ENCODE data around the gene LDLRAD3.

Gene LDLRAD3

GRCh38 chr11:36222831-36223635, 279.2 kb downstream of the LDLRAD3 start:
- no peak for DNase-seq

- DNase-seq: no peak
Observed at GRCh38 chr11:36224209-36224882, 280.5 kb downstream of the LDLRAD3 start.

GRCh38 chr11:36227044-36227443, 283.2 kb downstream of the LDLRAD3 start:
- DNase-seq: no peak

GRCh38 chr11:36228689-36229088, 284.8 kb downstream of the LDLRAD3 start:
- no peak for DNase-seq

GRCh38 chr11:36229091-36229705, 285.3 kb downstream of the LDLRAD3 start:
- DNase-seq: no peak

- DNase-seq: no peak
Observed at GRCh38 chr11:36230779-36231699, 287.2 kb downstream of the LDLRAD3 start.

- no peak for DNase-seq
Observed at GRCh38 chr11:36233204-36233603, 289.3 kb downstream of the LDLRAD3 start.

GRCh38 chr11:36234825-36235224, 291.0 kb downstream of the LDLRAD3 start:
- no peak for DNase-seq

GRCh38 chr11:36235750-36236149, 291.9 kb downstream of the LDLRAD3 start:
- no peak for DNase-seq

- no peak for DNase-seq
Observed at GRCh38 chr11:36237391-36237790, 293.5 kb downstream of the LDLRAD3 start.

GRCh38 chr11:36238036-36238631, 294.3 kb downstream of the LDLRAD3 start:
- no peak for DNase-seq

- no peak for DNase-seq
Observed at GRCh38 chr11:36238881-36239280, 295.0 kb downstream of the LDLRAD3 start.

GRCh38 chr11:36239636-36240035, 295.8 kb downstream of the LDLRAD3 start:
- DNase-seq: no peak

GRCh38 chr11:36240173-36240572, 296.3 kb downstream of the LDLRAD3 start:
- no peak for DNase-seq

- DNase-seq: no peak
Observed at GRCh38 chr11:36240801-36241200, 296.9 kb downstream of the LDLRAD3 start.

GRCh38 chr11:36241497-36241896, 297.6 kb downstream of the LDLRAD3 start:
- no peak for DNase-seq

GRCh38 chr11:36243641-36244040, 299.8 kb downstream of the LDLRAD3 start:
- DNase-seq: no peak

- no peak for DNase-seq
Observed at GRCh38 chr11:36247493-36247892, 303.6 kb downstream of the LDLRAD3 start.

GRCh38 chr11:36248436-36248835, 304.6 kb downstream of the LDLRAD3 start:
- no peak for DNase-seq

GRCh38 chr11:36249246-36249645, 305.4 kb downstream of the LDLRAD3 start:
- DNase-seq: no peak

GRCh38 chr11:36251823-36252222, 308.0 kb downstream of the LDLRAD3 start:
- no peak for DNase-seq

- DNase-seq: no peak
Observed at GRCh38 chr11:36253238-36253637, 309.4 kb downstream of the LDLRAD3 start.

Data from bone marrow (tissue), 2 donors.